Fibroblast of skin of back (primary cell): Measurements from ENCODE around the gene SRSF5.
A peak's percentile ranks its signal among the peaks of the same experiment; 100 is the strongest.
"Not testable (repeated sequence)": the region's sequence is repeated elsewhere in the genome, so short reads cannot be mapped to it uniquely, and the experiment has no call there.

Experiments used
- DNase-seq: peaks from one replicate; pipeline ENCODE4 v3.0.0-alpha.2; 2013

The SRSF5 gene

DNA sequence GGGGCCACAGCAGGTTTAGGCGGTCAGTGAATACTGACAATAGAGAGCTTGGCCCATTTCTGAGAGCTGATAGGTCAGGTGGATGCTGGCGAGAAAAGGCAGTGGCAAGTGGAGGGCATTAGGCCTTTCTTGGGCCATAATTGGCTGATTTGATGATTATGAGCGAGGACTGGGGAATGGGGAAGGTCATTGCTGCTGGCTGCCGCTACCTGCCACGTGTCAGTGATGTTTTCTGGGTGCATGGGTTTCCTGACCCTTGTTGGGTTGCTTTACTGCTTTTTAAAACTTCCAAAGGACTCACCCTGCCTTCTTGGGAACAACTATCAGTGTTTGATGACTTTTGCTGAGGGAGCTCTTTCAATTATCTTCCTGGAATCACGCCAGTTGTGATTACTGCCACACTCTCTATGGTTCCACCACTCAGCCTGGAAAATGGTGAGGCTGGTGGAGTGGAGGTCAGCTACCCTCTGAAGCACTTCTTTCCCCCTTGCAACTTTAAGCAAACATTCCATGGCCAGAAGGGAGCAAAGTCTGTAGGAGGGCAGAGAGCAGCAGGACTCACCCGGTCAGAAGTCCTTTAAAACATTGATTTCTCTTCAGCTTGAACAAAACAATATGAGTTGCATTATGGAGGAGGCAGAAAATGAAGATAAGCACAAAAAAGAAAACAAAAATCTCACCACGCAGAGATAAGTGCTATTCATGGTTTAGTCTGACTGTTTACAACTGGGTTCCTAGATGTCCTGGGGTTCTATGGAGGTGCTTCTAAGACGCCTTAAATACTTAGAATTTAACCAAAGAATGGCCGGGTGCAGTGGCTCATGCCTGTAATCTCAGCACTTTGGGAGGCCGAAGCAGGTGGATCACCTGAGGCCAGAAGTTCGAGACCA lies 42.2 kb downstream of the SRSF5 start:
- DNase-seq, result no peak

DNA sequence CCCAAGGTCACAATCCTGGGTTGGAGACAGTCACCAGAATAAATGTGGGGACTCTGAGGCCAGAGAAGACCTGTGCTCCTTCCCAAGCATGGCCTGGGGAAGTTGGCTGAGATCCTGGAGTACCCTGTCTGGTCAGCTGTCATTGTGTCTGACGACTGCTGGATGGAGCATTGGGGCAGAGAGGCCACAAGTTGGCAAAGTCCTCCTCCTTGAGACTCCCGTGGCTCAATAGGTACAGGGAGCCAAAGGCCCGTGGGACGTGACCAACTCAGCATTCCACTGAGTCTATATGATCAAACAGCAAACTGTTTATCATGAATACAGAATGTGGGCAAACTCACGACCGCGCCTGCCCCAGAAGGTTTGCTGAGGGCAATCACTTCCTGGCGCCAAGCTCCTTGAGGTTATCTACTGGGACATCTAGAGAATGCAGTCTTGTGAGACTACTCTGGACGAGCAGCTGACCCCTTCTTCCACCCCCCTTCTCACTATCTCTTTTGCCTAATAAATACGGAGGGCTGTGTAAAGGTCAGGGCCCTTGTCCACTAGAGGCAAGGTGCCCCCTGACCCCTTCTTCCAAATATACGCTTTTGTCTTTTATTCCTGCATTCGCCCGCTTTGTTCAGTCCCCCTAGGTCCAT lies 44.4 kb downstream of the SRSF5 start:
- DNase-seq, result no peak

DNA sequence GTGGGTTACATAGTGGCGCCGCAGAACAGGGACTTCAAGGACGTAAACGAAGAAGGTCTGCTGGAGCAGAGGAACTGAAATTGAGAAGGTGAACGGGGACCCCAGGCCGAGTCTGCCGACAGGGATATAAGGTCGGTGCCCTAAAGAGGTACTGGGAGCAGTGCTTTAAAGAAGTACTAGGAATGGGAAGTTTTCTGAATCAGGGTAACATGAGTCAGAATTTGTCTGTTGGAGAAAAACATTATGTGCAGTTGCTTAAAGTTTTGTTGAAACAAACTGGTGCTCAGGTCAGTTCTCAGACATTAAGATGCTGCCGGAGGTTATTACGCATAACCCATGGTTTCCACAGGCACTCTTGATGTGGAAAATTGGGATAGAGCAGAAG lies 44.9 kb downstream of the SRSF5 start:
- DNase-seq, result no peak

DNA sequence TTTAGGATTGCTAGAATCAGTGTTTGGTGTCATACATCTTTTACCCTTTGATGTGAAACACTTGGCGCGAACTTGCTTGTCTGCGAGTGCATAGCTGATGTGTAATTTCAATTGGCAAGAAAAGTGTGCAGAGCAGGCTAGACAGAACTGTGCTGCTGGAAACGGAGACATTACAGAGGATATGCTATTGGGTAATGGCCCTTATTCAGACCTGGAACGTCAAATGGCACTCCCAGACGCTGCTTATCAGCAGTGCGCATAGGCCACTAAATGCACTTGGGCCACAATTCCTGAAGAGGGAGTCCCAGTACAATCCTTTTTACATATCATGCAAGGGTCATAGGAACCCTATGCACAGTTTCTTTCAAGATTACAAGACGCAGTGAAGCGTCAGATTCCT lies 45.8 kb downstream of the SRSF5 start:
- no peak for DNase-seq

DNA sequence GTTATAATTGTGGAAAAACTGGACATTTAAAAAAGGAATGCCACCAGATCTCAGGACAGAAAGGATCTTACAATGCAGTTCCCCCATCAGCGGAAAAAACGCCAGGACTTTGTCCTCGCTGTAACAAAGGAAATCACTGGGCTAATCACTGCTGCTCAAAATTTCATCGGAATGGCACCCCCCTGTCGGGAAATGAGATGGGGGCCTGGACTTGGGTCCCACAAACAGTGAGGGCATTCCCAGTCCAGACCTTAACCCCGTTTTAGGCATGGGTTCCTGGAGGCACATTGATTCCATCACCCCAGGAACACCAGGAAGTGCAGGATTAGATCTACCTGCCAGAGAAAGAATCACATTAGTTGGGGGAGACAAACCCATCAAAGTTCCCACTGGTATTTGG lies 46.4 kb downstream of the SRSF5 start:
- not testable (repeated sequence) for DNase-seq

DNA sequence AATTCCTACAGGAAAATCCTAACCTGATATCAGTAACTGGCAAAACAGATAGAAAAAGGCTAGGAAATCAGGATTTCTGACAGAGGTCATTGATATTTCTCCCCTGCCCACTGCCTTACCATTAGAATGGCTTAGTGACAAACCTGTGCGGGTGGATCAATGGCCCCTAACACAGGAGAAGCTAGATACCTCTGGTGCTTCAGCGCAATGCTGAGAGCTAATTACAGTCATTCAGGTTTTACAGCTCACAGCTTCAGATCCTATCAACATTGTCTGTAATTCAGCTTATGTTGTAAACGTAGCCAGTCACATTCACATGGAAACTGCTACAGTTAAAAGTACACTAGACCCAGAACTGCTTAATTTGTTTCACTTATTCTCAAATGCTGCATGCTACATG lies 47.5 kb downstream of the SRSF5 start:
- no peak for DNase-seq

DNA sequence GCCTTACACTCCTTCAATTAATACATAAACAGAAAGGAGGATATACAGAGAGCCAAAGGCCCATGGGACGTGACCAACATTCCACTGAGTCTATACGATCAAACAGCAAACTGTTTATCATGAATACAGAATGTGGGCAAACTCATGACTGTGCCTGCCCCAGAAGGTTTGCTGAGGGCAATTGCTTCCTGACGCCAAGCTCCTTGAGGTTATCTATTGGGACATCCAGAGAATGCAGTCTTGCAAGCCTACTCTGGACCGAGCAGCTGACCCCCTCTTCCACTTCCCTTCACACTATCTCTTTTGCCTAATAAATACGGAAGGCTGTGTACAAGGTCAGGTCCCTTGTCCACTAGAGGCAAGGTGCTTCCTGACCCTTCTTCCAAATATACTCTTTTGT lies 48.6 kb downstream of the SRSF5 start:
- DNase-seq, result no peak

DNA sequence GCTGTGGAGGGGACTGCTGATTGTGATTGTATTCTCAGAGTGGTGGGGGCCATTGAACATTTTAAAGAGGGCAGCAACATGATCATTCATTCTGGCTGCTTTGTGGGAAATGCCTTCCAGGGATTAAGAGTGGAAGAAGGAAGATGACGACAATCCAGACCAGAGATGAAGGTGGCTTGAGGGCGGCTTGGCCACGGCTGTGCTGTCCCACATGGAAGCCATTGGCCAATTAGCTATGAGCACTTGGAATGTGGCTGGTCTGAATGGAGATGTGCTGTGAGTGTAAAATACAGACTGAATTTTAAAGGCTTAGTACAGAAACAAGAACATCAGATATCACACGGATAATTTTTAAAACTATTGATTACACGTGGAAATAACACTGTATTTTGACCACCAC lies 49.3 kb downstream of the SRSF5 start:
- DNase-seq, result no peak

DNA sequence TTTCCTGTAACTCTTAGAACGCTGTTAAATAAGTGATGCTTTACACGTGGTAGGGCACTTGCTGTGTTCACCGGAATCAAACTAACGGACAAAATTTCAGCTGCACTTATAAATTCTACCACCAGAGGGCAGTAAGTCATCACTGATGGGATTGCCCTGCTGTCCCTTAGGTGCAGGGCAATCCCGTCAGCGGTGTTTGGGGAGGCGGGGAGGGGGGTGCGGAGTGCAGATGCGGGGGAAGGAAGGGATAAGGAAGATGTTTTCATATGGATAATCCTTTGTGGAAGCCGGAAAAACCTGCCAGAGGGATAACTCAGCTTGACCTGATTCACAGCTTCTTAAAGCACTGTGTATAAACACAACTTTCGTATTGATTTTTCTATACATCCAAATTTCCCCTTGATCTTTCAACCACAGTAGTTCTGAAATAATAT lies 51.8 kb downstream of the SRSF5 start:
- peak; percentile 57 for DNase-seq

DNA sequence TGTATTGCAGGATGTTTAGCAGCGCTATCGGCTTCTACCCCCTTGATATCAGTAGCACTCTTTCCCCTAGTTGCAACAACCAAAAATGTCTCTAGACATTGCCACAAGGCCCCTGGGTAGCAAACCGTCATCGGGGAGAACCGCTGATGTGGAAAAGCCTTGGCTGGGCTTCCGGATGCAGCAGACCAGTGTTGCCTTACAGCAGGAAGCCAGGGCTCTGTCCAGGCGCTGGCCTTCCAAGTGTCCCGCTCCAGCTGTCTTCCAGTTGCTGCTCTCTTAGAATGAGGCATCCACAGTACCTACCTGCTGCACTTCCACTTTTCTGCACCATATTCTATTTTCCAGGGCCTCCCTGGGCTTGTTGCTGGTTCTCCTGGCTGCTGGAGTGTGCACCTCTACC lies 52.7 kb downstream of the SRSF5 start:
- no peak for DNase-seq

DNA sequence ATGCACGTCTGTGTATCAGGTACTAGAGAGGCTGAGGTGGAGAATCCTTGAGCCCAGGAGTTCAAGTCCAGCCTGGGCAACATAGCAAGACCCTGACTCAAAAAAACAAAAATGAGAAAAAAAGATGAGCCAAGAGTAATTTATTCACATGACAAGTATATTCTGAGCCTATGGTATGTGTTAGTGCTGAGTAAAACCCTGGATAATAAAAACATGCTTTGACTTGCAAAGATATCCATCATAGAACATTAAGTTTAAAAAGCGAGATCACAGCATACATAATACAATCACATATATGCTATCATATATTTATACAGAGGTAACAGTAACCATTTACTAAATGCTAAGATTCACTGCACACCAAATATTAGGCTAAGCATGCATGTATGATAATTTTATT lies 54.0 kb downstream of the SRSF5 start:
- DNase-seq, result no peak
